Kidney capillary endothelial cell (primary cell): ENCODE data around the gene AADAT.
"Not testable (repeated sequence)": the region's sequence is repeated elsewhere in the genome, so short reads cannot be mapped to it uniquely, and the experiment has no call there.

ENCODE experiments used
- DNase-seq: peaks from one replicate; pipeline ENCODE4 v3.0.0-alpha.2; 2018; ENCODE audit warnings: low spot score

Gene AADAT

DNA sequence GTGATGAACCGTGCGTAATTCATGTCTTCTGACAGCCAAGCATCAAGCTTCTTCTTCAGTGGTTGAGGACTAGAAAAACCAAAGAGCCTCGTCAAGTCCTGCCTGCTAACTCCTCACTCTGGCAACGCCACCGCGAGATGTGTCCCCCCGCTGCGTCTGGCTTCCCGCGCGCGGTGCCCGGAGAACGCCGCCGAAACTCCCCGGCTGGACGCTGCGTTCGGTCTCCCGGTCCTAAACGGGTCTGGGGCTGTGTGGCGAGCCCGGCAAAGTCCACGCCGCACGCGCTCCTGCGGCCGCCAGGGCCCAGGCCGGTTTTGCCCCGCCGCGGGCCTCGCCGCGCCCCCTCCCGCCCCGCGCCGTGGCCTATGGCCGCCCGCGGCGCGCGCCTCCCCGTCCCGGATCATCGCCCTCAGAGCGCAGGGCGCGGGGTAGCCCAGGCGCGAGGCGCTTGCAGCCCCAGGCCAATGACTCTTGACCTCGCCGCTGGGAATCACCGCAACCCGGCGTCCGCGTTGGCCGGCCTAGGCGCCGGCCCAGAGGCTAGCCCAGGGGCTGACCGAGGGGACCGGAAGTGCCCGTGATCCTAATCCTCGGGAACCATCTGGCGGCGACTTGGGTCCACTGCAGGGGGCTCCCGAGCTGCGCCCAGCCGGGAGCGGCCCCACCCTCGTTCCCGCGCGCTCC is at the start of gene AADAT:
Gene AADAT, minus strand, starts transcription at position 289 of the 684 bp plus-strand sequence. Its CDS starts 266 bp downstream, at position 23.
- peak; percentile 74 for DNase-seq

GRCh38 chr4:170138580-170139194 is 48.9 kb upstream of the AADAT start:
- DNase-seq = peak; percentile 72

DNA sequence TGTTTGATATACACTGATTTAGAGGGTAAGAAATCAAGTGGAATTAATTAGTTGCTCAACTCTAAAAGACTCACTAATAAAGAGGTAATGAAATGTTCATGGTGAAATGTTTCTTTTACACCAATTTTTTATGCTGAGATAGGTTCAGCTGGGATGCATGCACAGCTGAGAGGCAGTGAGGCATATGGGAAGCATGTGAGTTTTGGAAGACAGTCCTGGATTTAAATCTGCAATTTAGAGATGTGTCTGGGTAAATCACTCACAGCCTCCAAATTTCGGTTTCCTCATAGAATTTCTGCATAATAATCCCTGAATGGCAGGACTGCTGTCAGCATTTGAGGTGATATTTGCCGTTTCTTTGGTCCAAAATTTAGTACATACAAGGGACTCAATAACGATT is 48.2 kb upstream of the AADAT start:
- DNase-seq = no peak

DNA sequence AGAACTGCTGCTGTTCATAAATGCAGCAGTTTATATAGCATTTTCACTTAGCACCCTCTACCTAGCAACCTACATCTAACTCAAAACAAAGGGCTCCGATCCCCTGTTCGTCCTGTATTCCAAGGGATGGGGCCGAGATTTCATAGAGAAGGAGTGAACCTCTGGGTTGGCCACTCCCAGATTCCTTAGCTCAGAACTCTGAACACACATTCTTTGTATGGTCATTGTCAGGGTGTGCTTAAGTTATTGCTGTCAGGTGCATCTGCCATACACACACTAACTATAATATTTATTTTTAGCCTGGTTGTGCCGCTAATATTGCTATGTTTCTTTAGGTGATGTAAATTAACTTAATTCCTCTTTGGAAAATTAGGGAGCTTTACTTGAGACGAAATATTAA is 47.7 kb upstream of the AADAT start:
- no peak for DNase-seq

DNA sequence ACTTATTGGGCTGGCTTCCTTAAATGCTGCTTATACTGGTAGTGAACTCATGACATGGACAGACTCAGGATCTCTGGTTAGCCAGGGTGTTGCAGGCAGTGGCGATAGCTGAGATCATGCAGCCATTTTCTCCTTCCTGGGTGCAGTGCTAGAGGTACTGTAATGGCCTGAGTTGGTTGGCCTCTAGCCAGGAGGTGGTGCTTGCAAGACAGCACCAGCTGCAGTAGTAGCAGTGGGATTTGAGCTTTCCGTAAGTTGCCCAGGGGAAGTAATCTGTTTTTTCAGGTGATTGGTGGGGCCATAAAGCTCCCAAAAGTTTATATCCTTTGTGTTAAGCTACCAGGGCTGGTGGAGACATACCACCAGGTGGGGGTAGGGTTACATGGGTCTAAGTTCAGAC is 45.1 kb upstream of the AADAT start:
- DNase-seq = no peak

DNA sequence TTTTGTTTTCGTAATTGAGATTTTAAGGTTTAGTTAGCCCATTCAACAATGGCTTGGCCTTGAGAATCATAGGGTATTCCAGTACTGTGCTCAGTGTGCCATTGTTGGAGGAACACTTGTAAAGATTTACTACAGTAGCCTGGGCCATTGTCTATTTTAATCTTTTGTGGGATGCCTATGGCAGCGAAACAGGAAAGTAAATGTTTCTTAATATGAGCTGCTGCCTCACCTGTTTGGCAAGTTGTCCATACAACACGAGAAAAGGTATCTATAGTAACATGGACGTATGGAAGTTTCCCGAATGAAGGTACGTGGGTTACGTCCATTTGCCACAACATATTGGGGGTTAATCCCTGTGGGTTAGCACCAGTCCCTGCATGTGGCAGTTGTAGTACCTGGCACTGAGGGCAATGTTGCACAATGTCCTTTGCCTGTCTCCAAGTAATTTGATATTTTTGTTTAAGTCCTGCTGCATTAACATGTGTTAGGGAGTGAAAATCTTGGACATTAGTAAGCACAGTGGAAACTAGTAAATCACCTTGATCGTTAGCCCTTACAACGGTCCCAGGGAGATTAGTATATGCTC is 38.6 kb upstream of the AADAT start:
- no peak for DNase-seq

DNA sequence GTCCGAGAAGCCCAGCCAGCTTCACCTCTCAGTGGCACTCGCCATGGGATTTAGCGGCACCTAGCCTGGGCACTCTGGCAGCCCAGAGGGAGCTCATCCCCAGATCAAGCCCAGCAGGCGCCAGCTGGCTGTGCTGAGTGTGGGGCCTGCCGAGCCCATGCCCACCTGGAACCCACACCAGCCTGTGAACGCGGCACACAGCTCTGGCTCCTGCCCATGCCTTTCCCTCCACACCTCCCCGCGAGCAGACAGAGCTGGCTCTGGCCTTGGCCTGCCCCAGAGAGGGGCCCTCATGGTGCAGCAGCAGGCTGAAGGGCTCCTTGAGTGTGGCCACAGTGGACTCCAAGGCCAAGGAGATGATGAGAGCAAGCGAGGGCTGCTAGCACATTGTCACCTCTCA is 38.0 kb upstream of the AADAT start:
- DNase-seq = no peak

DNA sequence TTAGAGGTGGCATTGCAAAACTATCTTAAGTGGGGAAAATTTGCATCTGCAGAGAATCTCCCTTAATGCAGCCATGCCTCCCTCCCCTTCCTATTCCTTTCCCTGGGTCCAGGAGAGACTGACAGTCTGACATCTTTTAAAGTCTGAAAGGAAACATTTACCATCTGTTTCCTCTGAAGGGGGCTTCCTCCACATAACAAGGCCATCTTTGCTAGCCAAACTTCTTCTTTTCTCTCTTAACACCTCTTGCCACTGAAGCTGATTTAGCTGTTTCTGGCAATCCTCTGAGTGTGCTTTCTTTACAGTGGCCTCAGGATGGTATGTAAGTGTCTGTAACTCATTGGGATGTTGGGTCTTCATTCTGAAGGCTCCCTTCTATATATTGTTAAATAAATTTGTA is 34.6 kb upstream of the AADAT start:
- no peak for DNase-seq

DNA sequence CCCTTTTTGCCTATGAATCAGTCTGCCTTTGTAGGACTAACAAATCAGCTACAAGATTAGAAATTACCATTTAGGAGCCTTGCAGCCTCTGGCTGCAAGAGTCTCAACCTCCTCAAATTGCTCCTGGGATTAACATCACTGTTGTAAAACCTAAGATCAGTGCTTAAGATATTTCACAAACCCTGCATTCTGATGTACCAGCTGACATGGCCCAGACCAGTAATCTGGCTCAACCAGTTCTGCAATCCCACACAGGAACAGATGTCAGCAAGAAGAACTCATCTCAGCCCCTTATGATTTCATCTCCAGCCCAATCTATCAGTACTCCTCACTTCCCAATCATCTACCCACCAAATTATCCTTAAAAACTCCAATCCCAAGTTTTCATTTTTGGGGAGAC is 32.5 kb upstream of the AADAT start:
- no peak for DNase-seq

DNA sequence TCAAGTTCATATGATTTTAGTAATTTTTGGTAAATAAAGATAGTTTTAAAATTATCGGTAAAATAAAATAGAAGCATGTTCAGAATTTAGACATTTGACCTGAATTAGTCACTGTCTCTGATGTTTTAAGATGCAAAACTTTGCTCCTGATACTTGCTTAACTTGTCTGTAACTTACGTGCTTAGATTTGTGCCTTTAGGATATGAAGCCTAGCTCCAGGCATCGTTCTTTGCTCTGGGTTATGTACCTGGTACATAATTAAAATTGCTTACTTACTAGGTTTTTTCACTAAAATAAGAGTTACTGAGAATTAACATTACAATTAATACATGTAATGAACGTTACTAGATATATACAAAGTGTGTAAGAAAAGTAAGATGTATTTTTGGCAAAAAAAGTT is 24.9 kb upstream of the AADAT start:
- DNase-seq = no peak

DNA sequence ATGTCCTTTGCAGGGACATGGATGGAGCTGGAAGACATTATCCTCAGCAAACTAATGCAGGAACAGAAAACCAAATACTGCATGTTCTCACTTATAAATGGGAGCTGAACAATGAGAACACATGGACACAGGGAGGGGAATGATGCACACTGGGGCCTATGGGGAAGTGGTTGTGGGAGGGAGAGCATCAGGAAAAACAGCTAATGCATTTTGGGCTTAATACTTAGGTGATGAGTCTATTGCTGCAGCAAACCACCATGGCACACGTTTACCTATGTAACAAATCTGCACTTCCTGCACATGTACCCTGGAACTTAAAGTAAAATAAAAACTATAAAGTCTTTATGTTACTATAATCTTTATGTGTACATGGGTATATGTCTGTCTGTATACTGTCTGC is 24.4 kb upstream of the AADAT start:
- DNase-seq = not testable (repeated sequence)

DNA sequence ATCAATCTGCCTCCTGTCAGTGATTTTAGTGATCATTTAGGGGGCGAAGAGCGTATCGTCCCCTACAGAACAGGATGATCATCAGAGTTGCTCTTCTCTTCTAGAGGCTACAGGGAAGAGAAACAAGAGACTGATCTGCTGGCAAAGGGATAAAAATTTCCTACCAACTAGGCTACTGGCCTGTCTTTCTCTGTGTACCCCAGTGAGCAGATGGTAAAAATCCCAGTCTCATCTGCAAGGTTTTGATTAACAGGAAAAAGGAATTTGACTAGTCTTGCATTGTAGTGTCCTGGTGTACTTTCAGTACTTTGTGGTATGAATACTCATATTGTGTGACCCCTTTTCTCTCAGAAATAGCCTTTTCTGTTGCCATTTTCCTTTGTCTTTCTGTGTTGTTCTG is 21.8 kb upstream of the AADAT start:
- no peak for DNase-seq

DNA sequence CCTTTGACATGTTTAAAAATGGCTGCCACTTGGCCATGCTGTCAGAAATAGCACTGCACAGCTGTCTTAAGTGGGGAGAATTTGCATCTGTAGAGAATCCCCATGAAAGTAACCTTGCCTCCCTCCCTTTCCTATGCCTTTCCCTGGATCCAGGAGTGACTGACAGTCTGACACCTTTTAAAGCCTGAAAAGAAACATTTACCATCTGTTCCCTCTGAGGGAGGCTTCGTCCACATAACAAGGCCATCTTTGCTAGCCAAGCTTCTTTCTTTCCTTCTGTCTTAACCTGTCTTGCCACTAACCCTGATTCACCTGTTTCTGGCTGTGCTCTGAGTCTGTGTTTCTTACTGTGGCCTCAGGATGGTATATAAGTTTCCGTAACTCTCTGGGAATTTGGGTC is 21.3 kb upstream of the AADAT start:
- DNase-seq = no peak

- DNase-seq = no peak
Observed at GRCh38 chr4:170110285-170110672, 20.5 kb upstream of the AADAT start.

DNA sequence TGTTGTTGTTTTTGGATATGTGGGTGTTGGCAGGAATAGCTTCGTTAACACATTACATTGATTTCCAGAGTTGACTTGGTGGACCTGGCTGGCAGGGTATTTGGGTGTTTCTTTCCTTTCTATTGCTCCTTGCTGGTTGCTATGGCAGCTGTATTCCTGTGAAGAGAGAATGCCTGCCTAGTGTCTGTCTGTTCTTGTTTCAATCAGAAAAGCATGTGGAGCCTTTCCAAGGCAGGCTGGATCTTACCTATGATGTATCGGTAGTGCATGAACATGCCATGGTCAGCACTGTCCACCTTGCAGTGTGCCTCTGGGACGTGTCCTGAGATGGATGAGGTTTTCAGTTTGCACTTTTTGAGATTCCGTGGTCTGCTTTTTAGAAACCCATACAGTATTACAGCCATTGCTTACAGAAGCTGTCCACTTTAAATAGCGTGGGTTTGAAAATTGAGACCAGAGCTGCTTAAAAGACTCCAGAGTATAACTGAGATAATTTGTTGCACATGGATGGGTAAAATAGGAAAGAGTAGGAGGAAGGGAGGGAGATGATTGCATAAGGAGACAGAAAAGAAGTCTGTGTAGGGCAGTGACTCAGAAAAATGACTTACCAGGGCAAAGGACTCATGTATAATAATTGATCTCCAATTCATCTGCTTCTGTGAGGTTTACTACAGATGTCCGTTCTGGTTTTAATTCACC is 20.0 kb upstream of the AADAT start:
- DNase-seq = no peak

DNA sequence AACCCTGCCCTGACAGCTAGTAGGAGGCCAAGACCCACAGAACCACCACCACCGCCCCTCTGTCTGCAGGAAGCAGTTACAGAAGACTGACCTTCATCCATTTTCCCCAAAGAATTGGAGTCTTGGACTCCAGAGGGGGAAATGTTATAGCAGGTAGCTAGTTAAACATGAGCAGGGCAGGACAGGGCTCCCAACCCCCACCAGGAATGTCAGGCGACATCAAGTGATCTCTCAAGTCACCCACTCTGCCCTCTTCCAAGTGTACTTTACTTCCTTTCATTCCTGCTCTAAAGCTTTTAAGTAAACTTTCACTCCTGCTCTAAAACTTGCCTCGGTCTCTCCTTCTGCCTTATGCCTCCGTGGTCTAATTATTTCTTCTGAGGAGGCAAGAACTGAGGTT is 17.1 kb upstream of the AADAT start:
- DNase-seq = no peak

DNA sequence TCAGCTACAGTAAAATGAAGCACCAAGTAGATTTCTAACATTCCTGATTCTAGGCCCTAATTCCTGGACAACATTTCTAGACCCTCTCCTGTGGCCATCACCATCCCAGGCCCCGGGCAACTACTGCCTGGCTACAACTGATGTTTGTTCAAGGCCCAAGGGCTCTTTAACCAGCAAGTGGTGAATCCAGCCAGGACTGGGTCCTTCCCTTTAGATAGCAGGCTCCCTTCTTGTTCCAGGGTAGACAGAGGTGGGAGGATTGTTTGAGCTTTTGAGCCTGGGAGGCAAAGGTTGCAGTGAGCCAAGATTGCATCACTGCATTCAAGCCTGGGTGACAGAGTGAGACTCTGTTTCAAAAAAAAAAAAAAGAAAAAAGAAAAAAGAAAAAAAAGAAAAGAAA is 12.7 kb upstream of the AADAT start:
- no peak for DNase-seq

GRCh38 chr4:170098171-170098570 is 8.4 kb upstream of the AADAT start:
- not testable (repeated sequence) for DNase-seq

GRCh38 chr4:170097681-170098080 is 7.9 kb upstream of the AADAT start:
- no peak for DNase-seq

GRCh38 chr4:170093973-170094535 is 4.3 kb upstream of the AADAT start:
- DNase-seq = no peak

GRCh38 chr4:170091069-170091696 is 1.4 kb upstream of the AADAT start:
- DNase-seq = no peak

- no peak for DNase-seq
Observed at GRCh38 chr4:170090352-170091052, 746 bp upstream of the AADAT start.
